HFF-Myc (cell line): ENCODE measurements around the gene MAPKAP1.

ENCODE experiments used
- DNase-seq: peaks from one replicate; pipeline ENCODE4 v3.0.0-alpha.2; 2011; ENCODE audit warnings: low read depth; ENCODE audit errors: extremely low read depth
- H3K4me3 ChIP-seq: replicated peaks from 2 replicates; pipeline ENCODE4 v1.5.1; 2011; ENCODE audit warnings: low read depth, mild to moderate bottlenecking, control low read depth, low read length
- CTCF ChIP-seq: IDR thresholded peaks from 2 replicates; pipeline ENCODE4 v1.5.1; 2012; ENCODE audit warnings: mild to moderate bottlenecking, low read depth, low read length, control low read depth; ENCODE audit errors: missing control alignments

The MAPKAP1 gene

GRCh38 chr9:125514468-125514867 is 192.5 kb downstream of the MAPKAP1 start:
- no peak overlapping the region for H3K4me3 ChIP-seq
- no peak for TF ChIP-seq CTCF
- no peak for DNase-seq

GRCh38 chr9:125513668-125514413 is 193.2 kb downstream of the MAPKAP1 start:
- no peak for TF ChIP-seq CTCF
- DNase-seq: no peak
- H3K4me3 ChIP-seq: no peak overlapping the region

- no peak for DNase-seq
- no peak for TF ChIP-seq CTCF
- no peak overlapping the region for H3K4me3 ChIP-seq
Observed at GRCh38 chr9:125513303-125513667, 193.7 kb downstream of the MAPKAP1 start.

GRCh38 chr9:125511789-125512660 is 195.0 kb downstream of the MAPKAP1 start:
- no peak for DNase-seq
- TF ChIP-seq CTCF: no peak
- H3K4me3 ChIP-seq: no peak overlapping the region

- no peak overlapping the region for H3K4me3 ChIP-seq
- no peak for TF ChIP-seq CTCF
Observed at GRCh38 chr9:125510980-125511379, 196.0 kb downstream of the MAPKAP1 start.

GRCh38 chr9:125509476-125509875 is 197.5 kb downstream of the MAPKAP1 start:
- TF ChIP-seq CTCF: no peak
- no peak overlapping the region for H3K4me3 ChIP-seq
- DNase-seq: no peak

More at GRCh38 chr9:125510980-125511379, 196.0 kb downstream of the MAPKAP1 start:
- no peak for DNase-seq
